GM19397 (cell line): ENCODE results near the gene TUT1.
"Not testable (repeated sequence)": the region's sequence is repeated elsewhere in the genome, so short reads cannot be mapped to it uniquely, and the experiment has no call there.

ENCODE experiments used
- ATAC-seq: cut with Tn5 transposase; IDR thresholded peaks from one replicate; pipeline ENCODE4 v1.9.1; 2021; ENCODE audit warnings: mild to moderate bottlenecking, moderate library complexity; ENCODE audit not compliant: unreplicated experiment

Gene TUT1

DNA sequence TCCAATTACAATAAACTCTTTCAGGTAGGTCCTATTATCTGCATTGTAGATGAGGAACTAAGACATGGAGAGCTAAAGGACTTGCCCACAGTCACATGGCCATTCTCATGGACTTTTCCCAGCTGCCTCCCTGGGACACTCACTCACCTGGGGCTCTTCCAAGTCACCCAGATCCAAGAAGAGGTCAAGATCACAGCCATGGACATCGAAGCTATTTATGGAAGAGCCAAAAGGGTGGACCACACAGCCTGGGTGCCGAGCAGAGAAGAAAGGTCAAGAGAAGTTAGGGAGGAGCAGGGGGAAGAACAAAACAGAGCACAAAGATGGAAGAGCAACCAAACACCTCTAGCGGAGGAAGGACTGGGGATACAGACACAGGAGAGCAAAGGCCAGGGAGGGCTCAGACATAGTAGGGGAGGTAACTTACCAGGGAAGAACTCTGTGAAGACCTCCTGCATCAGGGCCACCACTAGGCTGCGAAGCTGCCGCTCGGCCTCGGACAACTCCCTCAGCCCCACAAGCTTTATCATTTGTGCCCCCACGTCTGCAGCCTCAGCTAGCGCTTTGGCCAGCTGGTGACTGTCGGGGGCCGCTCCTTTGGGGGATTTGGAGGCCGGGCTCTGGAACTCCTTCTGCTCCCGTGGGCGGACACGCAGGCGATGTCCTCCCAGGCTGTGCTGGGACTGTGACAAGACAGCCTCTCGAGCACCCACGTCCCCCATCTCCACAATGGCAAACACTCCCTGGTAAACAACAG, 10.2 kb downstream of the TUT1 start:
- no peak for ATAC-seq

DNA sequence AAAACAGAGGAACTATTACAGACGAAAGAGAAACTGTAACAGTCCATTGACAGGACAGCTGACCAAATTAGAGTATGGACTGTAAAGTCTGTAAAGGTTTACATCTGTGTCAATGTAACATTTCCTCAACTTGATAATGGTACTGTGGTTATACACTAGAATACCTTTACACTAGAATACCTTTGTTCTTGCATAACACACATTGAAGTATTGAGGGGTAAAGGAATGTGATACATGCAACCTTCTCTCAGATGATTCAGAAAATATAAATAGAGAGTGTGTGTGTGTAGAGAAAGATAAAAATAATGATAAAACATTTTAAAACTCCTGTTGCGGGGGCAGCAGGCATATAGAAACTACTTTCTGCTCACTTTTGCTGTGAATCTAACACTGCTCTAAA, 12.1 kb downstream of the TUT1 start:
- ATAC-seq, result no peak

DNA sequence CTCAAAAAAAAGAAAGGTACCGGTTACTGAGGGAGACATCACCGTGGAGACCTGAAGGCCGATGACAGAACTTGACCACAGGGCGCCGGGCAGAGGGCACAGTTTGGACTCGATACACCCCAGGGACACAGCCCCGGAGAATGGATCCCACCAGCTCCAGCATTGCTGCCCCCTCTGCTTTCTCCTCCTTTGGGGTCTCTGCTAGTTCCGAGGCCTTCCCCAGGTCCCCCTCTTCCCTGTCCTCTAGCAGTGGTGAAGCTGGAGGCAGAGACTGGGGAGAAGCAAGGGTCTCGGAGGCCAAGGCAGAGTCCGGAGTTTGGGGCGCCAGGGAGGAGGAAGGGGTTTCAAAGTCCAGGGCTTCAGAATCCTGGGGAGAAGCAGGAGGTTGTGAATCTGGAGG, 12.8 kb downstream of the TUT1 start:
- no peak for ATAC-seq

DNA sequence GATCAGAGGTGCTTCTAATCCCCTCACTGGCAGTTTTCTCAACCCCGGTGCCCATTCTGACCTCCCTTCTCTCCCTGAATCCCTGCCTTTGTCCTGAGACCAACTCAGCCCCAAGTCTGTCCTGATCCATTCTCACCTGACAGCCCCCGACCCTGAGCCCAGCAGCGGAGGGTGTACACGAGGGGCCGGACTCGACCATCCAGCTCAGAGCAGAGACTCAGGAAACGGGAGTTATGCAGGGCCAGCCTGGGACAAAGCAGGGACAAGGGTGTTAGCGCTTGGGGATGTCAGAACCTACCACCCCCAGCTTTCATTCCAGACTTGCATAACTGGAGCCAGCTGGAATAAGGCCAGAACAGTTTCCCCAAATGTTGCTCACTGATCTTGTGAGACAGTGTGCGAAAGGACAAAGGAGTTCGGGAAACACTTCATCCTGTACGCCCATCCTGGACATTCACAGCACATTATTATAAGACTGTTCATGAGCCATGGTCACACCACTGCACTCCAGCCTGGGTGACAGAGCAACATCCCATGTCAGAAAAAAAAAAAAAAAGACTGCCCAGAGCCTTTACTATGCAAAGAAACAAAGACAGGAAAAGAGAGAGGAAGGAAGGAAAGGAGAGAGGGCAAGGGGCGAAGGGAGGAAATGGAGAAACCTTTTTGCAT, 14.1 kb downstream of the TUT1 start:
- no peak for ATAC-seq

DNA sequence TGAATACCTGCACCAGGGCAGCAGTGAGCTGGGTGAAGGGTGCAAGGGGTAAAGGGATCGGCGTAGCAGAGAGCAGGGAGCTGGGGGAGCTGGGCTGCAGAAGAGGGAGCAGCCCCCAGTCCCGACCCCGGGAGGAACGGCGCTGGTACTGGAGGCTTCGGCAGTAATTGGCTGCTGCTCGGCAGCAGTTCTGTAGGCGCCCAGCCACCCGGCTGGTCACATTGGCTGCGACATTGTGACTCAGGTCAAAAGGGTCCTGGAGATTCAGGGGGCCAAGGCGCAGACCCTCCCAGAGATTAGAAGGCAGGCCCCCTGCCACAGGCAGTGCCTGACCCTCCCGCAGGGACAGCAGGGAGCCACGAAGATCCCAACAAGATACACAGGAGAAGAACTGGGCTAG, 15.5 kb downstream of the TUT1 start:
- ATAC-seq, result no peak

DNA sequence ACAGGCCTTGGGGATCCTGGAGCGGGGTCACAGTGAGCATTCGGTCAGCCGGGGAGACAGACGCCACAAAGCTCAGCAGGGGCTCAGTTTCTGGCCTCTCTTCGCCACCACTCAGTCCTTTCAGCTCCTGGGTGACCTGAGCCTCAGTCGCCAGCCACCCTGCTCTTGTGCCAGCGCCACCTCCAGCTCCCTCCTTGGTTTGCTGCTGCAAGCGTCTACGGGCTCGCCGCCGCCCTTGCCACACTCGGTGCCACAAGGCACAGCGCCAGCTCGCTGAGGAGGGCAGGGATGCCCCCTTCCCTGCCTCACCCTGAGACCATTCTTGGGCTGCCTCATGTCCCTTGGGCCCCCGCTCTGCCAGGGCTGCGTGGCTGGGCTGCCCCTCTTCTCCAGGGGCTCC, 16.2 kb downstream of the TUT1 start:
- no peak for ATAC-seq

DNA sequence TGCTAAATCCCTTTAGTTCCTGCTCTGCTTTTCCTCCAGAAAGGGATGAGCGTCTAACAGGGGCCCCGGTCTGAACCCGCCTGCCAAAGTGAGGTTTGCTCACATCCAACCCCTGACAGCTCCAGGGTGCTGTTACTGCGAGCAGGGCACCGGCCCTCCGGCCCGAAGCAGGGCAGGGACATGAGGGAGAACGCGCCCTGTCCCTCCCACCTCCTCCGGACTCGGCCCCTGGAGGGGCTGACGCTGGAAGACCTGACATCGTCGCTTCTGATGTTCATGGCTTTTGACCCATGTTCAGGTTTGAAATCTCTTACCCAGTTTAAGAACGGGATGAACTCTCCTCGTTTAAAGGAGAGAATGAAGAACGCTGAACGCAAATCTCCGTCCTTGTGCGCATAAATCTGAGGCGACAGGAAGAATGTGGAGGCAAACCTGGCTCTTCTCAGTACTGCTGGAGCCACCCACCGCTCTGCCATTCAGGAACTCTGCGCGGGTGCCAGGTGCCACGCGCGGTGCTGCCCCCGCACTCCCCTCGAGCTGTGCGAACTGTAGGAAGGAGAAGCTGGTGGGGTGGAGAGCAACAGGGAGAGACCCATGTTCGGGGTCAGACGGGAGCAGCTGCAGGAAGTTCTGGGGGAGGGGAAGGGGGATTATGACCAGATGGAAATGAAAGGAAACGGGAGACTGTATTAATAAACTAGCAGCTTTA, 16.8 kb downstream of the TUT1 start:
- ATAC-seq, result peak; percentile 11

DNA sequence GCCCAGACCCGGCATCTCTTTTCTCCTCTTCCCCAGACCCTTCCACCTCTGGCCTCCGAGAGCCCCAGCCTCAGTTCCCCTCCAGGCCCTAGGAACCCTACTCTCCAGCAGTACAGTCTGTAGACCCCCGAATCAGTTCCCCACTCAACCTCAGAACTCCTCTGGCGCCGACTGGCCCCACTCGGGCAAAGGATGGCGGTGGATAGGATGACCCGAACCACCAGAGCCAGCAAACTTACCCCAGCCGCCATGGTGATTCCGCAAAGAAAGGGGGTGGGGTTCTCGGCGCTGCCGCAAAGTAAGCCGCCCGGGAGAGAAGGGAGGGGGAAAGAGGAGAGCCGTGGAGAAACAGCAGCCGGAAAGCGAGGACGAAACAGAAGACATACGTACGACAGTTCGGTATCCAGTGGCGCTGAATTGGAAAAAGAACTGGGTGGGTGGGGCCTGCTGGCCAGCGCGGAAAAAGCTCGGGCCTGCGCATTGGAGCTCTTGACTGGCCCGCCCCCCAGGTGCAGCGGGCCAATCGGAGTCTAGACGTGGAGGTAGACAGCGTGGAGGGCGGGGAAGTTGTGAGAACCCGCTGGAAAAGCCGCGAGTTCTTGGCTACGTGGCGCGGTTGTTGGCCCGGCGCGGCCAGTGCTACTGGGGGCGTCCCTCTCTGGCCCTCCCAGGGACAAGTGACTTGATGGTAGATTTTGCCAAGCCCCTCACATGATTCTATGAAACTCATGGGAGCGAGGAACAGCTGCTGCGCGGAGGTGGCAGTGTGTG, 17.5 kb downstream of the TUT1 start, which contains the start of gene EEF1G:
Gene EEF1G, minus strand, starts transcription at position 300 of the 771 bp plus-strand sequence. Its CDS starts 49 bp downstream, at position 251.
- peak; percentile 91 for ATAC-seq

DNA sequence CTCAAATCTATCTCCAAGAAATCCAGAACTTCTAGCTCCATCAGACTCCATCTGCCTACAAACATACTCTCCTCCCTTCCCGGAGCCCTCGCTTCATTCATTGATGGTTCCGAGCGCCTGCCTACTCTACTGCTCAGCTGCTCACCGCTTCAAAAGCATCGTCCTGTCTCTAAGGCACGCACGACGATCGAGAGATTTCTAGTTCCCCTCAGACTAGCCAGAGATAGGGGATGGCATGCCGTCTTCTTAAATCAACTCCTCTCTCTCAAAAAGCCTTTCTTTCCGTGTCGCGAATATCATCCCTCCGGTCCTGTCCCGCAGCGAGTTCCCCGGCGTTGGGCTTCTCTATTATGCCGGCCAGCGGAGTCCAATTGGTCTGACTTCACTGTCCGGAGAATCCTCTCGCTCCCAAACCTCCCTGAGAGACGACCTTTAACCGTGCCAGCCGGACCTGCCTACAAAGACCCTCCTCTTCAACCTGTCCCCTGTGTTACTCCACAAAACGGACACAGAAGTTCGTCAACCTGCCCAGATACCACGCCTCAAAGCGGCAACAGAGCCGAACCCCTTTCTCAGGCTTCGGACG, 18.2 kb downstream of the TUT1 start:
- ATAC-seq, result peak; percentile 2

DNA sequence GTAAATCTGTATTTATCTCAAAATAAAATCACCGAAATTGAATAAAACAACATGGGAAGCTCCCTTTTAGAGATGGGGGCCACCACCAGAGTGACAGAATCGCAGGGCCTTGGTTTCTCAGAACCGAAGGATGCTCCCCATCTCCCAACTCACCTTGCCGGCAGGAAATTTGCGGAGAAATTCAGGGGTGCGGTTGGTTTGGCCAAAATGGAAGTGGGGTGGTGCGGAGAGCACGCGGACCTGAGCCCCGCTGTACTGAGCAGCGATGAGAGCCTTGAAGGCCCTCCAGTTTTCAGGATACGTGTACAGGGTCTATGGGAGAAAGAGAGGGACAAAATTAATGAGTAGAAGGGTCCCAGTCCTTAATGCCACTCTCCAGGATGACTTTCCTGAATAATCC, 18.9 kb downstream of the TUT1 start:
- ATAC-seq, result no peak

DNA sequence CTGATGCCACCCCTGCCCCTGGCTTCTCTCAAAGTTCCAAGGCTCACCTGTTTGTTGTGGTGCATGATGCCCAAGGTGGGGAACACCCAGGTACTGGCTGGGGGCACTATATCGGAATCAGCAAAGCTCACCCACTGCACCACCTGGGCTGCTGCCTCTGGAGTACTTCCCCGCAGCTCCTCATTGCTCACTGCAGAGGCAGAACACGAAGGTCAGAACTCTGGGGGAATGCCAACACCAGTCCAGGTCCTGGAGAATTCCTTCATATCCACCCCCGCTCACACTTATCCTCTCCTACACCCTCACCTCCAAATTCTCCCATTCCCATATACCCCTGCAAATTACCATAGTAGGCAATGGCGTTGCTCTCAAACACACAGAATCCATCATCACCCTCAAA, 19.8 kb downstream of the TUT1 start:
- ATAC-seq, result not testable (repeated sequence)

DNA sequence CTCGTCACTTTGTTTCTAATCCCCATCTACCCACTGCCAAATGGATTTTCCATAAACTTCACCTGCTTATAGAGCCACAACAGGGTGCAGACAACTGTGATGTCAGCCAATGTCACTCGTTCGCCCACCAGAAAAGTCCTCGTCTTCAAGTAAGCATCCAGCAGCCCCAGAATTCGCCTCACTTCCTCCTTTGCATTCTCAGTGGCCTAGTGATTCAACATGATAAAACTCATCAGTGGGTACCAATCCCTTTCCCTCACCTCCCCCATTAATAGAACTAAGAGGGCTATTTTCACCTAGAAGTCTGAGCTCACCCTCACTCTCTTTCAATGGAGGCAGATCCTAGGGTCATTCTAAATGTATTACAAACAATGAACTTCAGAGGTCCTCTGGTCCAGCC, 20.4 kb downstream of the TUT1 start:
- ATAC-seq, result not testable (repeated sequence)

DNA sequence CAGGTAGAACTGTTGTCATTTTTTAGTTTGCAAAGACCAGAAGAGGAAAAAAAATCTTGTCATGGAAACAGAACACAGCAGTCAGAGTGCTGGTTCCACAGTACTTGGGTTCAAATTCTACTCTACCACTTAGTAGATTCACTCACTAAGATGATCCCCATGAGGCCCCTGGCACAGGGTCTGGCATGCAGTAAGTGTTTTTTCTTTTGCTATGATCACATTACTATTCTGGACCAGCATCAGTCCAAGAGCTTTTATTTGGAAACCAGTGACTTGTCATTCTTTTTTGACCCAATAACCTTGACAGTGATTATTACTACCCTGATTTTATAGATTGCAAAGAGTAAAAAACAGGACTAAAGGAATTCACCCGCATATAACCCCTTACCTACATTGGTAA, 21.7 kb downstream of the TUT1 start:
- no peak for ATAC-seq

DNA sequence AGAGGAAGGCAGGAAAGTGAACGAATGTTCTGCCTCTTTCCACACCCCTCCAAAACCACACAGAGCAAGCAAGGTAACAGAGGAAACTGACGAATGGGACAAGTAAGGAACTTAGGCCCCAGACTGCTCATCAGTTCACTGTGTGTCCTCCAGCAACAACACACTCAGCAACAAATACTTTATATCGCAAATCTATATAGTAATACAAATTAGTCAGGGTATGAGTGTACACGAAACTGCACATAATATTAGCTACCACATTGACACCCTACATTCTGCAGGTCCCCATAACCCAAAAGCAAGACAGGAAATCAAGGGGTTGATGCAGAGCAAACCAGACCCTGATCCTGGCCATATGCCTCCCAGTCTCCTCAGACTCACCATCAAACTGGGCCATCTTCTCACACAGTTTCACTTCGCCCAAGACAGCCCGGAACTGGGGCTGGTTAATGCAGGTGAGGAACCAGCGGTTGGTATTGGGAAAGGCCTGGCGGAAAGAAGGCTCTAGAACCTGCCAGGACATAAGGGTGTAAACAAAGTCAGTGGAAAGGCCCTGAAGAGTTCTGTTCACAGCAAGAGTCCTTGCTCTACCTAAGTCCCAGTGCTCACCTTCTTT, 24.2 kb downstream of the TUT1 start:
- ATAC-seq, result no peak

DNA sequence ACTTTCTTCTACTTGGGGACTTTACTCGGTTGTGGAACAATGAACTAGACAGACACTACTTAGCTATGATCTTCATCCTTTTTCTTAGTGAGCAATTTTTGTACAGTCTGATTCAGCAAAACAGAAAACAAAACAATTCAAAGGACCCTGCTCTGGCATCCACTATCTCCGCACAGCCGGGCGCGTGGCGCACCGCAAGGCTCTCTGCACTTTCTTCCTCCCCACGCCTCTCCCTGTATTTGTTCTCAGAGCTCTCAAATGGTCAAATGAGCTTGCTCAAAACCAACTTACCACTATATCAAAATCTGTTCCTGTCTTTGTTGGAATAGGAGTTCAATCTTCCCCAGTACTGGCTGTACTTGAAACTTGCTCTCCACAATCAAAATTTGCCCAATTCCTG, 25.1 kb downstream of the TUT1 start:
- ATAC-seq, result no peak

DNA sequence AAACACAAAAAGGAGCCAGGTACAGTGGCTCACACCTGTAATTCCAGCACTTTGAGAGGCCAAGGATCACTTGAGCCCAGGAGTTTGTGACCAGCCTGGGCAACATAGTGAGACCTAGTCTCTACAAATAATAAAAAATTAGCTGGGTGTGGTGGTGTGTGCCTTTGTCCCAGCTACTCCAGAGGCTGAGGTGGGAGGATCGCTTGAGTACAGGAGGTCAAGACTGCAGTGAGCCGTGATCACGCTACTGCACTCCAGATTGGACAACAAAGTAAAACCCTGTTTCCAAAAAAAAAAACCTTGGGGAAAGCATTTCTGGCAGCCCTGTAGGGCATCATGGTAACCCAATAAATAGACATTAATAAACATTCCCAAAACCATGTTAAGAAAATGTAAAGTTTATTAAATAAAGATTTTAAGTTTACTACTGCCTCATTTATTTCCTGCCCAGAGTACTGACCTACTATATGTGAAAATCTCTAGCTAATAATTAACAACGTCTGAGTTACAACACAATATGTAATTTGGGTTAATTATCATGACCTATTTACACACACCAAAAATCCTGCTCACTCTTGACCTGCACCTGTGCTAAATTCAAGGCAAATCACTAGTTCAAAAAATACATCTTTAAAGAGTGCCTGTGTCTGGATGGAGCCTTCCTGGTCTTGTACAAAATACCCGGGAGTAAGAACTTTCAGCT, 26.1 kb downstream of the TUT1 start:
- ATAC-seq, result no peak

DNA sequence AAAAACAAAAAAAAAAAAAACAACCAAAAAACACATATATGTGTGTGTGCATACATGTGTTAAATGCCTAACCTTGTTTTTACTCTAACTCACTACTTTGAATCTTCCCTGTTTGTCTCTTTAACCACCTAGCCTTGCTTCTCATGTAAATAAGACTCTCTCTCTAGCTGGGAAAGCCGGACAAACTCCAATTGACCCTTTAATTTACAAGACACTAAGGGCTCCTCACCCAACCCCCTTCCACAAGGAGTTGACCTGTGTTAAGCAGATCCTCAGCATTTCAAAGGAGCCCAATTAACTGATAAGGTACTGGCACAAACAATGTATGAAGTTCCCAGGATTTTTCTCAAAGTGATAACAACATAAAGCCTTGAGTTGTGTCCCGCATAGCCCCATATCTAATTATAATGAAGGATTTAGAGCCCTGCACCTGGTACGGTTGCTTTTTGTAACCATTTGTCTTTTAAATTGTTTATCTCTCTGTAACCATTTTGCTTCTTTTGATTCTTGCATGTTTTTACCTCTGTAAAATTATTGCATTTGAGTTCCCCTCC, 29.6 kb downstream of the TUT1 start:
- not testable (repeated sequence) for ATAC-seq

DNA sequence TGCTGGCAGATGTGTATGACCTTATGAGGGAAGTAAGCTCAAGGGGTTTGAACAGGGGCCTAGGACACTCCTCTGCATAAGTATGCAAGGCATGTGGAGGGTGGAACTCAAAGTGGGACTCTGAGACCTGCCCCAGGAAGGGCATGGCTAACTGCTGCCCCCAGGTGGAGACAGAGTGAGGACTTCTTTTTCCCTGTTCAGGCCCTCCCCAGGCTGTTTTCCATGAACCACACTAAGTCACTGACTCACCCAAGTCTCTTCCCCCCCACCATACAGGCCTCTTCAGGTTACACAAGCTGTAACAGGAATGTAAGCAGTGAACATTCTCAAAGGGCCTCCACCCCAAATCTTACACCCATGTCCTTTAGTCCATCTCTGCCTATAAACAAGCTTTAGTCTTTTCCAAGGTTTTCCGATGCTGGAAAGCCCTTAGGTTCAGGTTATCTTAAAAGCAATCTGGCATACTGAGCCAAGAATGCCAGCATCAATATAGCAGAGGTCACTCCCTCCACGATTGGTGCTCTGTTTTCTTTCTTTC, 30.7 kb downstream of the TUT1 start:
- no peak for ATAC-seq

DNA sequence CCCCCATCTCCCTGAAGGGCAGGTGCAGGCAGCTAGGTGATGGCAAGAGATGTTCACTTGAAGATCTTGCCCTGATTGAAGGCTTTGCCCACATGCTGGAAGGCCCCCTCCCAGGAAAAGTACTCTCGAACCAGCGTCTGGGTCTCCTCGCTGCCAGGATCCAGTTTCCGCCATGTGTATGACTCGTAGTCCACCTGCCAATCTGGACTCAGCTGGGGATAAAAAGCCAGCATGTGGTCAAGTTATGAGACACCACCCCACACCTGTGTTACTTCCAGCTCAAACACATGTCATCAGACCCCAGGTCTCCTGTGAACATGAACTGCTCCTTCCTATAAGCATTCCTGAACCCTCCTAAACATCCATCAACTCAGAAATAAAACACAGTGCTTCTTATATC, 31.7 kb downstream of the TUT1 start:
- not testable (repeated sequence) for ATAC-seq
